Mesothelial cell of epicardium (in vitro differentiated cells): ENCODE measurements around the gene SLC7A5. TPM values are rescaled to one million over a fixed set of nuclear protein-coding genes. Genes with fewer than 3 reads are reported as not detected.
"Not testable (repeated sequence)": the region's sequence is repeated elsewhere in the genome, so short reads cannot be mapped to it uniquely, and the experiment has no call there.

Source experiments
- DNase-seq, 2 experiments: peaks; one replicate each; pipeline ENCODE4 v3.0.0; 2021; ENCODE audit warnings: low spot score in 2 of 2; ENCODE audit not compliant: unreplicated experiment in 2 of 2
- H3K27ac Mint-ChIP-seq: 2 replicates; pipeline ENCODE4 v1.8.0; 2021; ENCODE audit warnings: mixed read lengths
- H3K27me3 Mint-ChIP-seq: 2 replicates; pipeline ENCODE4 v1.8.0; 2021; ENCODE audit warnings: low read depth, mixed read lengths
- H3K36me3 Mint-ChIP-seq: 2 replicates; pipeline ENCODE4 v1.8.0; 2021; ENCODE audit warnings: mixed read lengths
- H3K4me1 Mint-ChIP-seq: 2 replicates; pipeline ENCODE4 v1.8.0; 2021; ENCODE audit warnings: mixed read lengths
- H3K4me3 Mint-ChIP-seq: 2 replicates; pipeline ENCODE4 v1.8.0; 2021; ENCODE audit warnings: mild to moderate bottlenecking, moderate library complexity, mixed read lengths
- H3K9me3 Mint-ChIP-seq: 2 replicates; pipeline ENCODE4 v1.8.0; 2021; ENCODE audit warnings: mixed read lengths
- total RNA-seq: library from RNA; stranded (reverse); gene quantifications from 3 replicates; pipeline ENCODE4 v1.2.1, GENCODE V29; 2021
- TF ChIP-seq, protein P1 (sequence below): fragments of 200-600 bp; sonication (generic); IDR thresholded peaks from one replicate; pipeline ENCODE4 v1.5.0; 2021; ENCODE audit warnings: antibody characterized with exemption; ENCODE audit not compliant: unreplicated experiment

Gene SLC7A5
- total RNA-seq, 1 donor from 2014 or later, result 70.0 TPM

DNA sequence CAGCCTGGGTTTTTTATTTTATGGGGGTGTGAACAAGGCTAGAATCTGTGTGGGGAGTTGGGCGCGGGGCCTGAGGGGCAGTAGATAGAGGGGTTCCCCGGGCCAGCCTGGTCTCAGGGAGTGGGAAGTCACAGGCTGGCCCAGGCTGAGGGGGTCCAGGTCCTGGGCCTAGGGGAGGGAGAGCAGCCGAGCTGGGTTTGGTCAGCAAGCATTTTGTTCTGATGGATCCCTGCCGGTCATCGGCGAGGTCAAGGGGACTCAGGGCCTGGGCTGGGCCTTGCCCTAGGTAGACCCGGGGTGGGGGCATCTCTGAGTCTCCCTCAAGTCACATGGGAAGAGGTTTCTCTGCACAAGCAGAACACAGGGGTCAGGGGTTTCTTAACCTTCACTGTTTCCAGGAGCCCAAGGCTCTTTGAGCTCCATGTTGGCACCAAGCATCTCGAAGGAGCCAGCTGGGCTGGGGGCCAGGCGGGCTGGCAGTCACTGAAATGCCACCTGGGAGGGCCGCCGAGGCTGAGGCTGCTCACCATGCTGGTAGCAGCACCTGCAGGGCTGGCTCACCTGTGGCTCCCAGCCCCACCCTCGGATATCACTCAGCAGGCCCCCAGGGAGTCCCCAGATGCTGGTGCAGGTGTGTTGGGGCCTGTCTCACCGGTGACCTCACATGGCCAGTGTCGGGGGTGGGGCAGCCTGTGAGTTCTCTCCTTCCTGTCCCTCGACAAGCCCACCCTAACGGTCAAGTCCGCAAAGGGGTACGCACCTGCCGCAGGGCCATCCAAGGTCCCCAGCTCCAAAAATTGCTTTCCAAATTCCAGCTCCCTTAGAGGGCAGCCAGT lies 41.0 kb downstream of the SLC7A5 start:
- no peaks in the 10 kb centered on the region for H3K36me3 Mint-ChIP-seq
- H3K27me3 Mint-ChIP-seq, result no peaks in the 10 kb centered on the region
- H3K27ac Mint-ChIP-seq, result no peak overlapping the region
- H3K9me3 Mint-ChIP-seq, result no peaks in the 10 kb centered on the region
- H3K4me1 Mint-ChIP-seq, result peaks cover 14% of the 10 kb centered on the region
- no peak for DNase-seq
- TF ChIP-seq, protein P1, sequence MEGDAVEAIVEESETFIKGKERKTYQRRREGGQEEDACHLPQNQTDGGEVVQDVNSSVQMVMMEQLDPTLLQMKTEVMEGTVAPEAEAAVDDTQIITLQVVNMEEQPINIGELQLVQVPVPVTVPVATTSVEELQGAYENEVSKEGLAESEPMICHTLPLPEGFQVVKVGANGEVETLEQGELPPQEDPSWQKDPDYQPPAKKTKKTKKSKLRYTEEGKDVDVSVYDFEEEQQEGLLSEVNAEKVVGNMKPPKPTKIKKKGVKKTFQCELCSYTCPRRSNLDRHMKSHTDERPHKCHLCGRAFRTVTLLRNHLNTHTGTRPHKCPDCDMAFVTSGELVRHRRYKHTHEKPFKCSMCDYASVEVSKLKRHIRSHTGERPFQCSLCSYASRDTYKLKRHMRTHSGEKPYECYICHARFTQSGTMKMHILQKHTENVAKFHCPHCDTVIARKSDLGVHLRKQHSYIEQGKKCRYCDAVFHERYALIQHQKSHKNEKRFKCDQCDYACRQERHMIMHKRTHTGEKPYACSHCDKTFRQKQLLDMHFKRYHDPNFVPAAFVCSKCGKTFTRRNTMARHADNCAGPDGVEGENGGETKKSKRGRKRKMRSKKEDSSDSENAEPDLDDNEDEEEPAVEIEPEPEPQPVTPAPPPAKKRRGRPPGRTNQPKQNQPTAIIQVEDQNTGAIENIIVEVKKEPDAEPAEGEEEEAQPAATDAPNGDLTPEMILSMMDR, result no peak
- no peak overlapping the region for H3K4me3 Mint-ChIP-seq

DNA sequence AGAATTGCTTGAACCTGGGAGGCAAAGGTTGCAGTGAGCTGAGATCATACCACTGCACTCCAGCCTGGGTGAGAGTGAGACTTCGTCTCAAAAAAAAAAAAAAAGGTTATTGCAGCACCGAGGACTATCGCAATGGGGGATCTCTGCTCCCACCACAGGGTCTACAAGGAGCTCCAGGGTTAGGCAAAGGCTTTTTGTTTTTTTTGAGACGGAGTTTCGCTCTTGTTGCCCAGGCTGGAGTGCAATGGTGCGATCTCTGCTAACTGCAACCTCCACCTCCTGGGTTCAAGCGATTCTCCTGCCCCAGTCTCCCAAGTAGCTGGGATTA lies 41.8 kb downstream of the SLC7A5 start:
- not testable (repeated sequence) for H3K27me3 Mint-ChIP-seq, H3K27ac Mint-ChIP-seq, H3K4me3 Mint-ChIP-seq, DNase-seq, H3K36me3 Mint-ChIP-seq, H3K9me3 Mint-ChIP-seq
- H3K4me1 Mint-ChIP-seq, result peaks cover 21% of the 10 kb centered on the region

DNA sequence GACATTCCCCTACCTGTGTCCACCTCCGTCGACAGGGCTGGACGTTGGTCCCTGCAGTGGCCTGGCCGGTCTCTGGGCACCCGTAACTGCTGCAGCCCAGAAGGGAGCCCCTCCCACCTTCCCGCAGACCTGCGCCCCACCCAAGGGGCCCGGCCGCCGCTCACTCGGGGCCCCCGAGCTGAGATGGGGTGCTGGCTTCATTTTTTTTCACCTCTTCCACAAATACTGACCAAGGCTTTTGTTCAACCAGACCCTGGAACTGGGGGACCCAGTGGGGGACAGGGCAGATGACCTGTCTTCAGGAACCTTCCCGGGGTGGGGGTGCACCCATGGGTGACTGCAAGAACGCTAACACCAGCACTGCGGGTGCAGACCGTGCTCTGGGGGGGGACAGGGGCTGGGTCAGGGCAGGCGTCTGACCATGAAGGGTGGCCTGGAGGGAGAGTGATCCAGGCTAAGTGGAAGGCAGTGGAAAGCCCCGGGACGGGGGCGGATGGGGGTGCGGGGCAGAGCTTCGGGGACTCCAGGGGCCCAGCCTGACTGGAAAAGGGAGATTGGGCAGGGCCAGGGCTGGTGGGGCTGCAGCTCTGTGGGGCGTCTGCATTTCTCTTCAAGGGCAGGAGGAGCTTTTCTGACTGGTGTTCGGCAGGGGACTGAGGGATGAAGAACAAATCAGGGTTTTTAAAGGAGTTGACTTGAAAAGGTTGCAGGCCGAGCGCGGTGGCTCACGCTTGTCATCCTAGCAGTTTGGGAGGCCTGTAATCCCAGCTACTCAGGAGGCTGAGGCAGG lies 42.3 kb downstream of the SLC7A5 start:
- H3K36me3 Mint-ChIP-seq, result no peaks in the 10 kb centered on the region
- no peaks in the 10 kb centered on the region for H3K27me3 Mint-ChIP-seq
- H3K4me1 Mint-ChIP-seq, result peaks cover 27% of the 10 kb centered on the region
- no peak overlapping the region for H3K27ac Mint-ChIP-seq
- no peak for DNase-seq
- H3K9me3 Mint-ChIP-seq, result no peaks in the 10 kb centered on the region
- H3K4me3 Mint-ChIP-seq, result no peak overlapping the region
- TF ChIP-seq, protein P1, result no peak

DNA sequence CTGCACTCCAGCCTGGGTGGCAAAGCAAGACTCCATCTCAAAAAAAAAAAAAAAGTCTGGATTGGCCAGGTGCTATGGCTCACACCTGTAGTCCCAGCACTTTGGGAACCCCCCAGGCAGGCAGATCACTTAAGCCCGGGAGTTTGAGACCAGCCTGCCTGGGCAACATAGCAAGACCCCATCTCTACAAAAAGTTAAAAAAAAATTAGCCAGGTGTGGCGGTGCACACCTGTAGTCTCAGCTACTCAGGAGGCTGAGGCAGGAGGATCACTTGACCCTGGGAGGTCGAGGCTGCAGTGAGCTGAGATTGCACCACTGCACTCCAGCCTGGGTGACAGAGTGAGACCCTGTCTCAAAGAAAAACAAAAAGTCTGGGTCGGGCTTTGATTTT lies 42.9 kb downstream of the SLC7A5 start:
- not testable (repeated sequence) for H3K27me3 Mint-ChIP-seq, H3K9me3 Mint-ChIP-seq, DNase-seq, H3K36me3 Mint-ChIP-seq, H3K4me3 Mint-ChIP-seq, H3K27ac Mint-ChIP-seq
- H3K4me1 Mint-ChIP-seq, result peaks cover 33% of the 10 kb centered on the region

DNA sequence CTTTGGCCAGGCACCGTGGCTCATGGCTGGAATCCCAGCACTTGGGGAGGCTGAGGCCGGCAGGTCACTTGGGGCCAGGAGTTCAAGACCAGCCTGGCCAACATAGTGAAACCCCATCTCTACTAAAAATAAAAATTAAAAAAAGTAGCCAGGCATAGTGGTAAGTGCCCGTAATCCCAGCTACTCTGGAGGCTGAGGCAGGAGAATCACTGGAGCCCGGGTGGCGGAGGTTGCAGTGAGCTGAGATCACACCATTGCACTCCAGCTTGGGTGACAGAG lies 43.5 kb downstream of the SLC7A5 start:
- H3K27ac Mint-ChIP-seq, H3K4me3 Mint-ChIP-seq, DNase-seq, H3K36me3 Mint-ChIP-seq, H3K9me3 Mint-ChIP-seq, H3K27me3 Mint-ChIP-seq: not testable (repeated sequence)
- H3K4me1 Mint-ChIP-seq, result peaks cover 34% of the 10 kb centered on the region

DNA sequence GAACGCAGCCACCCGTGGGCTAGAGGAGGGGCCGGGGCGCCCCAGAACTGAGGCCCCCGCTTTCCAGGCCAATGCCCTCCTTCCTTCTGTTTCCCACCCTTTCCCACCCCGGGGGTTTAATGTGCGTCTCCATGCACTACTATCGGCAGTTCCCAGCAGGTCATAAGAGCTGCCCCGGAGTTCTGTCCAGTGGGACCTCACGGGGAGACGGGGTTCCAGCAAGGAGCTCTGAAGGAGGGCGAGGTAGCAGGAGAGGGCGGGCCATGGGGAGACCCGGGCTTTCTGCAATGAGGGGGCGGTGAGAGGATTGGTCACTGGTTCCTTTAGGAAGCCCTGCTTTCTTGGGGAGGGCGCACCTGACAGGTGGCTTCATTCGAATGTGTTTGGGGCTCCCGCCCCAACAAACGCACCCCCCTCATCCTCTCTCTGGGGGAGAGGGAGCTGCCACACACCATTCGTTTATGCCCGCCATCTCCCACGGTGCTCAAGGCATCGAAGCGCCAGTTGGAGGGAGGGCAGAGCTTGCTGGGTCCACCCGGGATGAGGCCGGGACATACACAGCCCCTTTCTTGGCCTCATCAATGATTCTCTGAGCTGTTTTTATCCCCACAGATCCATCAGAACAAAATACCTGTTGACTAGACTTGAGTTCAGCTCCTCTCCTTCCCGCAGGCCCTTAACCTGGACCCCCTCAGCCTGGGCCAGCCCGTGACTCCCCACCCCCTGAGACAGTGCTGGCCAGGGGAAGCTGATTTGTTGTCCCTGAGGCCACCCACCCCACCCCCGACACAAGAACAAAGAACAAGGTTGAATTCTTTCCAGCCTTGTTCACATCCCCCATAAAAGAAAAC lies 44.1 kb downstream of the SLC7A5 start:
- peaks cover 34% of the 10 kb centered on the region for H3K4me1 Mint-ChIP-seq
- H3K36me3 Mint-ChIP-seq, result no peaks in the 10 kb centered on the region
- TF ChIP-seq, protein P1, result no peak
- no peaks in the 10 kb centered on the region for H3K27me3 Mint-ChIP-seq
- DNase-seq, result no peak
- no peaks in the 10 kb centered on the region for H3K9me3 Mint-ChIP-seq
- no peak overlapping the region for H3K4me3 Mint-ChIP-seq
- no peak overlapping the region for H3K27ac Mint-ChIP-seq
